Urothelium cell line (cell line): Measurements from ENCODE around the gene GALNS.
"Not testable (repeated sequence)": the region's sequence is repeated elsewhere in the genome, so short reads cannot be mapped to it uniquely, and the experiment has no call there.

Experiments used
- DNase-seq: peaks from one replicate; pipeline ENCODE4 v3.0.0; 2011; ENCODE audit warnings: low spot score, mixed read lengths
- FAIRE-seq: peaks from 2 replicates; lab custom pipeline; 2011; peaks lifted over from hg19 to GRCh38; lab: Jason Lieb, UNC

Gene GALNS

DNA sequence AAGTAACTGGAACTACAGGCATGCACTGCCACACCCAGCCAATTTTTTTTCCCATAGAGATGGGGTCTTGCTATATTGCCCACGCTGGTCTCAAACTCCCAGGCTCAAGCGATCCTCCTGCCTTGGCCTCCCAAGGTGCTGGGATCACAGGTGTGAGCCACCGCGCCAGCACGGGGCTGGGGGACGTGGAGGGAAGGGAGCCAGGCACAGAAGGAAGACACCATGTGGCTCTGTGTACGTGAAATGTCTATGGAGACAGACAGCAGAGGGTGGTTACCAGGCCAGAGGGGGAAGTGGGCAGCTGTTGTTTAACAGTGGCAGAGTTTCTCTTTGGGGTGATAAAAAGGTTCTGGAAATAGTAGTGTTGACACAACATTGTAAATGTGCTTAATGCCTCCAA, 67.2 kb downstream of the GALNS start:
- FAIRE-seq (no peak), DNase-seq (no peak)

- FAIRE-seq: not testable (repeated sequence)
These were observed 68.0 kb downstream of the GALNS start for GRCh38 chr16:88788749-88789148.

DNA sequence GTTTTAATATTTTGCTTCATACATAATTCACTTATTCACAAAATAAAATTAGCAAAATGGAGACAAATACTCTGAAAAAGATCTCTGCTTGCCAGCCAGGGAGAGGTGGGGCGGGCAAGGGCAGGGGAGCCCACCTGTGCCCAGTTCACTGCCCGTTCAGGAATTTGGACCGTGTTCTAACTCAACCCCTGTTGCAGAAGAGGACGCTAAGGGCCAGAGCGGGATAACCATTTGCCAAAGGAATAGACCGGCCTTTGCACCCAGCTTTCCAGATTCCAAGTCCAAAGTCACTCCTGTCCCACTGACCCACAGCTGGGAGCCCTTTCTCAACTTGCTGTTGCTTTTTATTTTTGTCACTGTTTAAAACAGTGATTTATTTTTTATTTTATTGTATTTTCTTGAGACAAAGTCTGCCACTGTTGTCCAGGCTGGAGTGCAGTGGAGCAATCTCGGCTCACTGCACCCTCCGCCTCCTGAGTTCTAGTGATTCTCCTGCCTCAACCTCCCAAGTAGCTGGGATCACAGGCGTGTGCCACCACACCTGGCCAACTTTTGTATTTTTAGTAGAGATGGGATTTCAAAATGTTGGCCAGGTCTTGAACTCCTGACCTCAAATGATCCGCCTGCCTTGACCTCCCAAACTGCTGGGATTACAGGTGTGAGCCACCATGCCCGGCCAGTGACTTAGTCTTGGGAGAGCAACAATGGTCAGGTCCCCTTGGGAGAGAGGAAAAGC, 69.0 kb downstream of the GALNS start:
- no peak for DNase-seq

More at GRCh38 chr16:88788749-88789148, 68.0 kb downstream of the GALNS start:
- DNase-seq: not testable (repeated sequence)

GRCh38 chr16:88785106-88785924, 71.4 kb downstream of the GALNS start, which contains the start of gene PIEZO1:
Gene PIEZO1 (minus strand): TSS chr16:88785220. CDS start chr16:88784964, 256 bp downstream.
- DNase-seq (peak; percentile 91), FAIRE-seq (no peak)

More for the DNA sequence above, 69.0 kb downstream of the GALNS start:
- FAIRE-seq: no peak

DNA sequence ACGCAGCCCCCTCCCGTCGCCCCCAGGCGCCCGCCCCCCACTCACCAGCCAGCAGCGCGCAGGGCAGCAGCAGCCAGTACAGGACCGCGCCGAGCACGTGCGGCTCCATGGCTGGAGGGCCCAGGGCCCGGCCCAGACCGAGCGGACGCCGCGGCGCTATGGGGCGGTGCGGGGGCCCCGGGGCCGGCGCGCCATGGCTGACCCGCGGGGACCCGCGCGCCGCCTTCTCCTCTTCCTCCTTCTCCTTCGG, 72.0 kb downstream of the GALNS start:
- DNase-seq: no peak
- no peak for FAIRE-seq

GRCh38 chr16:88784074-88784855, 72.5 kb downstream of the GALNS start:
- DNase-seq: peak; percentile 76
- FAIRE-seq: no peak

- DNase-seq (no peak), FAIRE-seq (no peak)
These were observed 73.2 kb downstream of the GALNS start for GRCh38 chr16:88783391-88784073.

GRCh38 chr16:88782454-88783390, 74.0 kb downstream of the GALNS start:
- FAIRE-seq (no peak), DNase-seq (peak; percentile 70)

GRCh38 chr16:88781140-88782077, 75.3 kb downstream of the GALNS start:
- FAIRE-seq (no peak), DNase-seq (no peak)

- DNase-seq (no peak), FAIRE-seq (no peak)
These were observed 76.3 kb downstream of the GALNS start for GRCh38 chr16:88780142-88781062.

DNA sequence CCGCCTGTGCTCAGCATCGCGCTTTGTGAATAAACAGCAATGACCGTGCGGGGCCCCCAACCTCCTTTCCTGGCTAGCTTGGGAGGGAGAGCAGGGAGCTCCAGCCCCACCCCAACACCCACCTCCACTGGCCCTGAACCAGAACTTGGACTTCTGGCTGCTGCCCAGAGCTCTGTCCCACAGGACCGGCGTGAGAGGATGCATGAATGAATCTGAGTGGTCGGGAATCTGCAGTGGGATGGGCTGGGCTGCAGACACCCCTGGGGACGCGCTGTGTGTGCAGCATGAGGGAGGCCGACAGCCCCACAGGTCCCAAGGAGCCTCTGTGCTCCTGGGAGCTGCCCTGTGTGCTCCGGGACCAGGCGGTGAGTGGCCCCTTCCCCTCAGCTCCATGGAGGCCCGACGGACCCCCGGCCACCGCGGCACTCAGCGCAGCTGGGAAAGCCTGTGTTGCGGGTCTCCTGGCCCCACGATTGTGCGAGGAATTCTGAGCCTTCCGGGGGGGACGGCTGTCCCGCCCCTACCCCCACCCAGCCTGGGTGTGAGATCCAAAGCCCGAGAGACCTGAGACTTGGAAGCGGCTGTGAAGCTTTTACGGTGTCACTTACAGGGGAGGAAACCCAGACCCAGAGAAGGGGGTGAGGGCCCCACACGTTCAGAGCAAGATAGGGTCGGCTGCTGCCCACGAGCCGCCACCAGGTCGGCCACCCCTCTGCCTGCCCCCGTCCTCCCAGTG, 77.2 kb downstream of the GALNS start:
- DNase-seq (no peak), FAIRE-seq (no peak)

DNA sequence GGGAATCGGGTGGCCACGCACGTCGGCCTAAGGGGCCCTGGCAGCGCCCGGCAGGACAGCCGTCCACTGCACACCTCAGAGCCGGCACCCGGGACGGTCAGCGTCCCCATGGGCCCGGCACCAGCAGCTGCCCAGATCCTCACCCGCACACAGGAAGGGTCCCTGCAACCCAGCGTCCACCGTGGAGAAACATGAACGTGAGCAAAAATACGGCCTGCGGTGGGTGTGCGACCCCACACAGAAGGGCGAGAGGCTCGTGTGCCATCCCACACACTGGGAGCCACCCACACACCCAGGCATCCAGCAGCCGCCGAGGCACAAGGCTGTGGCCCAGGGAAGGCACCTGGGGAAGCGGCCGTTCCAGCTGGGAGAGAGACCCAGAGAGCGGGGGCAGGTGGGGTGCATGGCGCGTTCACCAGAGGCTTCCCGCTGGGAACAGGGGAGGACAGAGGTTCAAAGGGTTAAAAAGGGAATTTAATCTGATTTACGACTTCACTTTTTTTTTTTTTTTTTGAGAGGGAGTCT, 78.1 kb downstream of the GALNS start:
- FAIRE-seq: no peak
- DNase-seq: no peak

DNA sequence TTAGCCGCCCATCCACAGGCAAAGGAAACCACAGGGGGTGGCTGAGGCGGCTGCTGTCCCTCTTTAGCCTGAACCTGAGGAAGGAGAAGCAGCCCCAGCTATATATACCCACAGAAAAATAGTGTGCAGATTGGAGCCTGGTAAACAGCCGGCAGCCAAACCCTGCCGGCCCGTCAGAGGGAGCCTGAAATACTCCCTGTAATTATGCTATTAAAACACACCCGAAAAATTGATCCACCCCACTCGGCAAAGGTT, 78.5 kb downstream of the GALNS start:
- no peak for FAIRE-seq
- no peak for DNase-seq

DNA sequence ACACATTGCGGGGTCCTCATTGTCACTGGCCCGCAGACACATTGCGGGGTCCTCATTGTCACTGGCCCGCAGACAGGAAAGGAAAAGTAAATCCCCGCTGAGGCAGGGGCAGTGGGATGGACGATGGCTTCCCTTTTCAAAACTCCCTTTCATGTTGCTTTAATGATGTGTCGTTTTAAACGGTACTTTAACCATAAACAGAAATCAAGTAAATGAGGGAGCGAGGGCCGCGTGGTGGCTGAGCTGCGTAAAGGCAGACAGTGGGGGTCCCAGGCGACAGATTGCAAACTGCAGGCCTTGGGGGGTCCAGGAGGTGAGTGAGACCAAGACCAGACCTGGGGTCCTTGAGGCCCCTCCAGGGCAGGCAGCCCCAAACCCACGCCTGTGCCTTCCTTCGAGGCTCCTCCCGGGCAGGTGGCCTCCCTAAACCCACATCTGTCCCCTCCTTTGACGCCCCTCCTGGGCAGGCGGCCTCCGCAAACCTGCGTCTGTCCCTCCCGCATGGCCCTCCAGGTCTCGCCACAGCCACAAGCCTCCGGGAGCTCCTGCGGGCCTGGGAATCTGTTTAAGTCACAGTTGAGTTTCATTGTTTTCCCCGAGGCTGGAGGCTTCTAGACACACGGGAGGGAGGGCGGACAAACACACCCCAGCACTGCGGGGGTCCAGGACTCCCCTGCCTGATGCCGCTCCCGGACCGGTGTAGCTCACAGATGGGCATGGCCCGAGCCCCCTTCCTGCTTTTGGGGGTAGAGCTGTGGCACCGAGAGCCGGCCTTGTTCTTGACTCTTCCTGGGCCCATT, 79.1 kb downstream of the GALNS start:
- no peak for DNase-seq
- FAIRE-seq: no peak

GRCh38 chr16:88775825-88776224, 80.9 kb downstream of the GALNS start:
- FAIRE-seq (no peak), DNase-seq (no peak)
